Kidney (tissue), 14 donors: ENCODE results near the gene CACNA1F. TPM values are rescaled to one million over a fixed set of nuclear protein-coding genes. Genes with fewer than 3 reads are reported as not detected.
"Not testable (repeated sequence)": the region's sequence is repeated elsewhere in the genome, so short reads cannot be mapped to it uniquely, and the experiment has no call there.

Source experiments
- DNase-seq, 5 donors: peaks; one replicate each; pipeline ENCODE4 v3.0.0-alpha.2; 2013 to 2020
- FAIRE-seq: peaks from 2 replicates; lab custom pipeline; 2012; peaks lifted over from hg19 to GRCh38; lab: Jason Lieb, UNC
- H3K27ac ChIP-seq, 2 donors: one replicate each; pipeline ENCODE4 v1.7.0; 2013; ENCODE audit warnings: low read depth in 2 of 2, low read length in 2 of 2, inconsistent platforms in 1 of 2
- H3K27me3 ChIP-seq: one replicate; pipeline ENCODE4 v1.7.1; 2013; ENCODE audit warnings: low read length, inconsistent platforms; ENCODE audit not compliant: control insufficient read depth, insufficient read depth
- H3K36me3 ChIP-seq, 3 donors: one replicate each; pipeline versions ENCODE4 v1.7.0 to v1.7.1; 2013; ENCODE audit warnings: low read length in 3 of 3, control low read depth in 1 of 3, inconsistent platforms in 1 of 3; ENCODE audit not compliant: insufficient read depth in 3 of 3, control insufficient read depth in 2 of 3
- H3K4me1 ChIP-seq, 3 donors: one replicate each; pipeline versions ENCODE4 v1.7.0 to v1.7.1; 2013; ENCODE audit warnings: low read length in 3 of 3, inconsistent platforms in 1 of 3, low read depth in 1 of 3; ENCODE audit not compliant: control insufficient read depth in 2 of 3, insufficient read depth in 2 of 3
- H3K4me3 ChIP-seq, 3 donors: one replicate each; pipeline versions ENCODE4 v1.7.0 to v1.8.1; 2013; ENCODE audit warnings: low read length in 3 of 3, control low read depth in 1 of 3, inconsistent platforms in 1 of 3
- H3K9ac ChIP-seq, 3 donors: one replicate each; pipeline versions ENCODE4 v1.7.0 to v1.7.1; 2013; ENCODE audit warnings: low read length in 3 of 3, control low read depth in 1 of 3, inconsistent platforms in 1 of 3
- H3K9me3 ChIP-seq, 3 donors: one replicate each; pipeline versions ENCODE4 v1.7.0 to v1.7.1; 2013; ENCODE audit warnings: low read length in 3 of 3, control low read depth in 1 of 3, inconsistent platforms in 1 of 3; ENCODE audit not compliant: control insufficient read depth in 2 of 3, insufficient read depth in 1 of 3
- intact Hi-C: fragments of 100-400 bp; cut with DNase I; formaldehyde crosslinking; loops from one replicate; pipeline ENCODE4 v1.11.1; 2022
- polyA plus RNA-seq: library from polyadenylated mRNA; stranded (reverse); fragments of 350-450 nt; fragmentation: Illumina TruSeq; extraction: RNeasy Lipid Tissue Mini Kit (QIAGEN cat#74804); gene quantifications from one replicate; pipeline ENCODE4 v1.2.3, GENCODE V29; 2014; ENCODE audit warnings: low read depth, low replicate concordance; ENCODE audit not compliant: insufficient read depth
- total RNA-seq: library from RNA; stranded (reverse); fragmentation: NEBNext Ultra II Directional; extraction: Animal tissue kit (Norgen Biotek cat#: 25700); gene quantifications from one replicate; pipeline ENCODE4 v1.2.1, GENCODE V29; 2021
- TF ChIP-seq, protein P1 (sequence below): IDR thresholded peaks from 3 replicates; pipeline ENCODE4 v1.5.1; 2012; ENCODE audit warnings: mild to moderate bottlenecking, moderate library complexity, borderline replicate concordance; ENCODE audit not compliant: insufficient read depth; ENCODE audit errors: extremely low read depth
- donor health status: control.
- donor health status: control.
- donor health status: control.
- donor health status: control.
- donor health status: control.
- donor health status: DM: yes; HTN: yes; CAD: no.
- donor health status: Normal renal cell carcinoma (clear cell type).

CACNA1F gene
- total and polyA plus RNA-seq, 2 donors from 2014 or later = 0.15 to 0.25 TPM

DNA sequence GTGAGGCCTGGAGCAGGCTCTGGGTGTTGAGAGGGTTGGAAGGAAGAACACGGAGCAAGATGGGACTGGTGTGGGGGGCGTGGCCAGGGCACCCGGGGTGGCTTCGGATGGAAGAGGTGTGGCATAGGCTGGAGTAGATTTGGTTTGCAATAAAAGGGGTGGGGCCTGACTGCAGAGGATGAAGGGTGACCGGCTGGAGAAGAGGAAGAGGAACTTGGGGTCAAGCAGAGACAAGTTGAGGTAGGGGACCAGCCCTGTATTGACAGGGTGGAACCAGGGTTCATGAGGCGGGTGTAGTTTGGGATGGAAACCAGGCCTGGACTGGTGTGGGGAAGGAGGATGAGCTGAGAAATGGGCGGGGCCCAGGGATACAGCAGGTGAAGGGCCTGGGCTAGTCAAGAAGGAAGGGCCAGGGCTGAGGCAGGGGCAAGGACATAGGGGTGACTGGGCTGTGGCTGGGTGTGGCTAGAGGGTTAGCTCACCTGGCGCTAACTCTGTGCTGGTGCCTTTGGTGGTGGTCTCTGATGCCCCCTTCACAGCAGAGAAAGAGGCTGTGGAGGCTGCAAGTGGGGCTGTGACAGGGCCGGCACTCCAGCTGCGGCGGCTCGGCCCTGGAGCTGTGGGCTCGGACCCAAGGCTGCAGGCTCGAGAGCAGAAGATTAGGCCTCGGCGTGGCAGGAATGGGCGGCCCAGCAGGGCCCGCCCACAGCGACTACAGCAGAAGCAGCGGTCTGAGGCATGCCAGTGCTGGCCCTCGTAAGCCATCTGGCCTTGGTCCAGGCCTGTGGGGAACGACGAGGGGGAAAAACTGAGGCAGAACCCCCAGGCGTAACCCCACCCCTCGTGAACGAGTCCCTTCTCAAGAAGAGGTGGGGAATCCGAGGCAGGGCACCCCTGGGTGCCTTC, 56.5 kb downstream of the CACNA1F start:
- Histone ChIP-seq H3K9me3 (no peaks in the 10 kb centered on the region), H3K9ac (no peak overlapping the region), H3K4me3 (no peak overlapping the region), H3K27ac (no peak overlapping the region), H3K27me3 (no peaks in the 10 kb centered on the region), H3K4me1 (peaks cover 0 to 2% (median 0%) of the 10 kb centered on the region in 3 donors), H3K36me3 (no peaks in the 10 kb centered on the region)
- DNase-seq (no peak), FAIRE-seq (no peak)
- intact Hi-C loops = no loop called here
- TF ChIP-seq, protein P1, sequence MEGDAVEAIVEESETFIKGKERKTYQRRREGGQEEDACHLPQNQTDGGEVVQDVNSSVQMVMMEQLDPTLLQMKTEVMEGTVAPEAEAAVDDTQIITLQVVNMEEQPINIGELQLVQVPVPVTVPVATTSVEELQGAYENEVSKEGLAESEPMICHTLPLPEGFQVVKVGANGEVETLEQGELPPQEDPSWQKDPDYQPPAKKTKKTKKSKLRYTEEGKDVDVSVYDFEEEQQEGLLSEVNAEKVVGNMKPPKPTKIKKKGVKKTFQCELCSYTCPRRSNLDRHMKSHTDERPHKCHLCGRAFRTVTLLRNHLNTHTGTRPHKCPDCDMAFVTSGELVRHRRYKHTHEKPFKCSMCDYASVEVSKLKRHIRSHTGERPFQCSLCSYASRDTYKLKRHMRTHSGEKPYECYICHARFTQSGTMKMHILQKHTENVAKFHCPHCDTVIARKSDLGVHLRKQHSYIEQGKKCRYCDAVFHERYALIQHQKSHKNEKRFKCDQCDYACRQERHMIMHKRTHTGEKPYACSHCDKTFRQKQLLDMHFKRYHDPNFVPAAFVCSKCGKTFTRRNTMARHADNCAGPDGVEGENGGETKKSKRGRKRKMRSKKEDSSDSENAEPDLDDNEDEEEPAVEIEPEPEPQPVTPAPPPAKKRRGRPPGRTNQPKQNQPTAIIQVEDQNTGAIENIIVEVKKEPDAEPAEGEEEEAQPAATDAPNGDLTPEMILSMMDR = no peak

GRCh38 chrX:49175435-49176274, 57.5 kb downstream of the CACNA1F start:
- TF ChIP-seq, protein P1 = no peak
- no peak overlapping the region for H3K9ac ChIP-seq
- FAIRE-seq (no peak), DNase-seq (no peak)
- intact Hi-C loops = no loop called here
- no peak overlapping the region for H3K27ac ChIP-seq
- H3K9me3 ChIP-seq = no peaks in the 10 kb centered on the region
- no peaks in the 10 kb centered on the region for H3K36me3 ChIP-seq
- no peak overlapping the region for H3K4me3 ChIP-seq
- no peaks in the 10 kb centered on the region for H3K27me3 ChIP-seq
- peaks cover 0 to 2% (median 0%) of the 10 kb centered on the region in 3 donors for H3K4me1 ChIP-seq

- no peaks in the 10 kb centered on the region for H3K36me3 ChIP-seq
- FAIRE-seq = no peak
- TF ChIP-seq, protein P1 = no peak
- no peaks in the 10 kb centered on the region for H3K27me3 ChIP-seq
- intact Hi-C loops = no loop called here
- H3K9me3 ChIP-seq = no peaks in the 10 kb centered on the region
- H3K4me1 ChIP-seq = peaks cover 0 to 2% (median 0%) of the 10 kb centered on the region in 3 donors
- no peak for DNase-seq
- H3K27ac ChIP-seq = no peak overlapping the region
- no peak overlapping the region for H3K9ac ChIP-seq
- H3K4me3 ChIP-seq = no peak overlapping the region
Measured at GRCh38 chrX:49174723-49175122, 58.4 kb downstream of the CACNA1F start.

DNA sequence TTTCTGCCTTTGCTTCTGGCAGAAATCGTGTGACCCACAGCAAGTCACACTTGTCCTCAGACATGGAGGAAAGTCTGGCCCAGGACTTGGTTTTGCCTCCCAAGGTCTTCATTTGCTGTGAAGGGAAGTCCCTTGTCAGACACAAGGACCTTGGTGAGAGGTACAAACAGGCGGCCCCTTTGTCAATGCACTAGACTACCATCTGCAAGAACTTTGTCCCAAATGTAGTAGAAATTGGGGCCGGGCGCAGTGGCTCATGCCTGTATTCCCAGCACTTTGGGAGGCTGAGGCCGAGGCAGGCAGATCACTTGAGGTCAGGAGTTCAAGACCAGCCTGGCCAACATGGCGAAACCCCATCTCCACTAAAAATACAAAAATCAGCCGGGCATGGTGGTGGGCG, 59.6 kb downstream of the CACNA1F start:
- H3K36me3 ChIP-seq, H3K27me3 ChIP-seq, FAIRE-seq, intact Hi-C loops, H3K27ac ChIP-seq, H3K4me3 ChIP-seq, H3K4me1 ChIP-seq, DNase-seq, H3K9me3 ChIP-seq, H3K9ac ChIP-seq: not testable (repeated sequence)
